GM12872 (cell line): ENCODE results near the gene WDR35.

Experiments used
- TF ChIP-seq, protein P1 (sequence below): IDR thresholded peaks from 3 replicates; pipeline ENCODE4 v1.5.1; 2011; ENCODE audit warnings: low read depth, mild to moderate bottlenecking, low read length, moderate library complexity; ENCODE audit not compliant: insufficient read depth

WDR35 gene

DNA sequence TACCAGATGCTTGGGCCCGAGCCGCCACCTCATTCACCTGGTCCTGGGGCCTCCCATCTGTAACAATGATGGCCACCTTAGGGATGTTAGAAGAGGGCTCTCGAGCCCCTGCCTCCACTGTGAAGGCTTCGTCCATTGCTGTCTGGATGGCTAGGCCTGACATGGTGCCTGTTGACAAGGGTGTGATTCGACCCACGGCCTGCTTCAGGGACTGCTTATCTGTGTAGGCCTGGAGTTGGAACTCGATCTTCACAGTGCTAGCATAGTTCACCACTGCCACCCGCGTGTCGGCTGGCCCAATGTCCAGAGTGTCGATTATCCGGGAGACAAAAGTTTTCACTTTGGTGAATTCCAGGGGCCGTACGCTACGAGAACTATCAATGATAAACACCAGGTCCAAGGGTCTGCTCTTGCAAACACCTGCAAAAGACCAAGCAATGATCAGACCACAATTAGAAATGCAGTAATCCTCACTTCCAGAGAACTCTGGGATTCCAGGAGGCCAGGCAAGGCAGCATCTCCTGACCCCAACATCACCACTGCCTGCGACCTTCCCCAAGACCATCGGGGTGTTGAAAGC lies 16.1 kb upstream of the WDR35 start:
- TF ChIP-seq, protein P1, sequence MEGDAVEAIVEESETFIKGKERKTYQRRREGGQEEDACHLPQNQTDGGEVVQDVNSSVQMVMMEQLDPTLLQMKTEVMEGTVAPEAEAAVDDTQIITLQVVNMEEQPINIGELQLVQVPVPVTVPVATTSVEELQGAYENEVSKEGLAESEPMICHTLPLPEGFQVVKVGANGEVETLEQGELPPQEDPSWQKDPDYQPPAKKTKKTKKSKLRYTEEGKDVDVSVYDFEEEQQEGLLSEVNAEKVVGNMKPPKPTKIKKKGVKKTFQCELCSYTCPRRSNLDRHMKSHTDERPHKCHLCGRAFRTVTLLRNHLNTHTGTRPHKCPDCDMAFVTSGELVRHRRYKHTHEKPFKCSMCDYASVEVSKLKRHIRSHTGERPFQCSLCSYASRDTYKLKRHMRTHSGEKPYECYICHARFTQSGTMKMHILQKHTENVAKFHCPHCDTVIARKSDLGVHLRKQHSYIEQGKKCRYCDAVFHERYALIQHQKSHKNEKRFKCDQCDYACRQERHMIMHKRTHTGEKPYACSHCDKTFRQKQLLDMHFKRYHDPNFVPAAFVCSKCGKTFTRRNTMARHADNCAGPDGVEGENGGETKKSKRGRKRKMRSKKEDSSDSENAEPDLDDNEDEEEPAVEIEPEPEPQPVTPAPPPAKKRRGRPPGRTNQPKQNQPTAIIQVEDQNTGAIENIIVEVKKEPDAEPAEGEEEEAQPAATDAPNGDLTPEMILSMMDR = no peak

DNA sequence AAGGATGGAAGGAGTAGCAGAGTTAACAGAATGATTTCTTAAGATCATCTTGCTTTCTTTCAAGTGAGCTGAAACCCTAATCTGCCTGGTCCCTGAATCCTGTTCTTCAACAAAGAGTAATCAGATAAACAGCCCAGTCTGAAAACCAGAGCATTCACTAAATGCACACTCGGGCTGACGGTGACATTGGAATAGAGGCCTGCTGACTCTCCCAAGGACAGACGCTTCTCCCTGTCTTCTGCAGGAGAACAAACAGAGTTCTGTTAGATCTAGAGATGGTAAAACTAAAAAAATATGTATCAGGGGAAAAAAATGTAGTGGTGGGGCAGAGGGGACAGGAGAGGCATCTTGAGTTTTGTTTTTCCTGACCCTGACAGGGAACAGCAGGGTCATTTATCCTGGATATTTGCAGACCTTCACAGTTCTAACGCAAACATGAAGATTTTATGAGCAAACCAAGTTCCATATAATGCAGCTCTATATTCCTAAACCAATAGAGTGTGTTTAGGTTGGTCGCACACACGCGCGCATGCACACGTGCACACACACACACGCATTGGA lies 15.2 kb upstream of the WDR35 start:
- TF ChIP-seq, protein P1 = no peak

DNA sequence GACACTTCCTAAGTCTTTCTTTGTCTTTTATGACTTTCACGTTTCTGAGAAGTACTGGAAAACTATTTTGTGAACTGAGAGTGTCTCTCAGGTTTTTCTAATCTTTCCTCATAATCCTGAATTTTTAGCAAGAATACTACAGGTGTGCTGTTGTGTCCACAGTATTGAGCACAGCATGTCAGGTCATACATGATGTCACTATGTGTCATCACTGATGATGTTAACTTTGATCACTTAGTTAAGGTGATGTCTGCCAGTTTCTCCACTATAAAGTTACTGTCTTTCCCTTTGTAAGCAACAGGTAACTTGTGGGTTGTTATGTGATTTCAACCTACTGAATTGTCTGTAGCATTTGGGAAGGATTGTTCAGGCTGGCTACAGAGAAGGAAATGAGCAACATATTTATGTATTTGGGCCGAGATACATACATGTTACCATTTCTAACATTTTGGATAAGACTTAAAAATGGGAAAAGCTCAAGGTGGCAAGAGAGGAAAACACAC lies 11.5 kb upstream of the WDR35 start:
- TF ChIP-seq, protein P1 = no peak

DNA sequence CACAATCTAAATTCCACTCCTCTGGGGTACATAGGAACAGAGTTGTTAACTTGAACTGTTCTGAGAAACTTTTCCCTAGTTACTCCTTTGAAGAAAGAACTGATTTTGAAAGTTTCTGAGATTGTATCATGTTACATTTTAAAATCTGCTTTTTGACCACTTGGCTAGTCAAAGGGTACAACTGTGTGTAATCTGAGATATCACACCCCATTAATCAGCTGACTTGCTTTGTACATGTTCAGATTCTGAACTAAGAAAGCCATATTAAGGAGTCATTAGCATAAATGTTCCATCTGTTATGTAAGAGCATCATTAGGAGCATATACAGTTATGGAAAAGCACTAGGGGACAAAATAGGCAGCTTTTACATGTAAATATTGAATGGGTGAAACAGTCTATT lies 3.8 kb upstream of the WDR35 start:
- TF ChIP-seq, protein P1 = no peak

DNA sequence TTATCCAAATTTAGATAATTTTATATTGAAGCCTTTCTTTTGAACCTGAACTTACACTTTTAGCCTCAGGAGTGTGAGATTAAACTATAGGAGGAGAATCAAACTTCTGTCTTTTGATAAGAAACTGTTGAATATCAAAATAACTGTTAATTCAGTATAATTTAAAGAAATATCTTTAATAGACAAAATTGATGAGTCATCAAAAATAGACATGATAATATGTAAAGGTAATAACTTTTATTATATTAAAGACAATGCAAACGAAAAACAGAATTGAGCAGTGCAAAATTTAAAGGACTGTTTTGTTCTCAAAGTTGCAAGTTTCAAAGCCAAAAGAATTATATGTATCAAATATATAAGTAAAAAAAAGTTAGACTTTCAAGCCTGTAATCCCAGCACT lies 2.0 kb upstream of the WDR35 start:
- TF ChIP-seq, protein P1 = no peak

DNA sequence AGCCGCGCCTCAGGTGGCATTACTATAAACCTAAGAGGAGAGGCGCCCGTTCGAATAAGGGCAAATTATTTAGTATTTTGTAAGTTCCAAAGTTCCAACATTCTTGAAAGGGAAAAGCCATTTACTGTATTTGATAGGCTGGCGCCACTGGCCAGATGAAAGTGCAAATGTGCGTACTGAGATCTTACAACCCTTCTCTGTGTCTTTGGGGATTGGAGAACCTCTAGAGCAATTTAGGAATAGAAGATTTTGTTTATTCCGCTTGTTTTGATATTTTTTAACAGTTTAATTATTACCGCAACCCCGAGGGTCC lies 467 bp upstream of the WDR35 start:
- TF ChIP-seq, protein P1 = no peak

DNA sequence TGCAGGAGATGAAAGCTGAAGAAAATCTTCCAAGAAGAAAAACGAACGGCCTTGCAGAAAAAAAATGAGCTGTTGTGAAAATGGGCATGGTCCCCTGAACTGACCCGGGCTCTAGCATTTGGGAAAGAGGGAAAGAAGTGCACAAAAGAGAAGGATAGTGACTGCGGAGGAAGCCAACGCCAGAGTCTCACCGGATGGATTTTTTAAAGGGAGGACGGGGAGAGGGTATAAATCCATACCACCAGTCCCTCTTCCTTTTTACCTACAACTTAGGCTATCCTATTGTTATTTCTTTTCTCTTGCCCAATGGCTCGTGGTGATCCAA lies 601 bp downstream of the WDR35 start:
- TF ChIP-seq, protein P1 = no peak
